SKM-1 treated with dmso at 0.1 percent for 144 hours (cell line): Measurements from ENCODE around the gene DMBT1.
"Not testable (repeated sequence)": the region's sequence is repeated elsewhere in the genome, so short reads cannot be mapped to it uniquely, and the experiment has no call there.

ENCODE experiments used
- DNase-seq: peaks from one replicate; lab custom pipeline; 2025; ENCODE audit not compliant: unreplicated experiment; lab: John Stamatoyannopoulos, UW

Gene DMBT1

GRCh38 chr10:122577311-122577885 lies 16.8 kb downstream of the DMBT1 start:
- no peak for DNase-seq

- not testable (repeated sequence) for DNase-seq
These were observed 25.5 kb downstream of the DMBT1 start for GRCh38 chr10:122586070-122586469.

DNA sequence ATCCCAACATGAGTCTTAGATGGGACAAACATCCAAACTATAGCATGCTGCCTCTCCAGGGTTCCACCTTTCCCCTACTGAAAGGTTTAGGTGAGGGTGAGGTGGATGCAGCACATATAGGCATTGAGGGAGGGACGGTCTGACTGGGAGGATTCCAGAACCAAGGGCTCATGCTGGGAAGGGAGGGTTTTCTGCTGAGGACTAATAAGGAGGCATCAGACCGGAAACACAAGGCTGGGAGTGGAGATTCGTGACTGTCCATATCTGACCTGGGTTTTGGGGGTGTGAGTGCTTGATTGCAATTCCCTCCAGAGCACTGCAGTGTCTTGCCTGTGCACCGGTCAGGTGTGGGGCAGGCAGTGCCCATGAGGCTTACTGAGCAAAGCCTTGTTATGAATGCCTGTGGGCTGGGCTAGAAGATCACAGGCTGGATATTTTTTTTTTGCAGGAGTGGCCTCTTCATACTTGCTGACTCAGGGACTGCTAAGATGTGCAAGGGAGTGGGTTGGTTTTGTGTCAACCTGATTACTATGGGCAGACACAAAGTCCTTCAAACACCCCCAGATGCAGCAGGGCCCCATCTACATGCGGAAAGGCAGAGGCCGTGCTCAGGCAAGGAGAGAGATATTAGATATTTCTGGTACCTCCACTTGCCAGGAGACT lies 26.7 kb downstream of the DMBT1 start:
- DNase-seq, result no peak

GRCh38 chr10:122588381-122588780 lies 27.8 kb downstream of the DMBT1 start:
- no peak for DNase-seq

- no peak for DNase-seq
These were observed 29.6 kb downstream of the DMBT1 start for GRCh38 chr10:122590153-122590552.

DNA sequence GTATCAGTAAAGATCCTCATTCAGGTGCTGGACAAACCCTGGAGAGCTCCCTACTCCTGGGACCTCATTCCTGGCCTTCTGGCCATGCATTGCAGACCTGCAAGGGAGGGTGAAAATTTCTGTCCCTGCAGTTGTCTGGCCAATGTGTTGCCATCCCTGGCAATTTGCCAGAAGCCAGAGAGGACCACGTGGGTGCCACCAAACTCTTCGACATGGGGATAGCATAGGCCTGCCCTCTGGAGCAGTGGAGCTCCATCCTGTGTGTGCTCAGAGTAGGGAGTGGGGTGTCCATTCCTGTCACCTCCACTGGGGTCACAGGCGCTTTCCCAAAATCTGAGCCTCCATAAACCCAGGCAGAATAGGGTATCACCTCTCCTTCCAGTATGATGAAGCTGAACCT lies 31.2 kb downstream of the DMBT1 start:
- no peak for DNase-seq

DNA sequence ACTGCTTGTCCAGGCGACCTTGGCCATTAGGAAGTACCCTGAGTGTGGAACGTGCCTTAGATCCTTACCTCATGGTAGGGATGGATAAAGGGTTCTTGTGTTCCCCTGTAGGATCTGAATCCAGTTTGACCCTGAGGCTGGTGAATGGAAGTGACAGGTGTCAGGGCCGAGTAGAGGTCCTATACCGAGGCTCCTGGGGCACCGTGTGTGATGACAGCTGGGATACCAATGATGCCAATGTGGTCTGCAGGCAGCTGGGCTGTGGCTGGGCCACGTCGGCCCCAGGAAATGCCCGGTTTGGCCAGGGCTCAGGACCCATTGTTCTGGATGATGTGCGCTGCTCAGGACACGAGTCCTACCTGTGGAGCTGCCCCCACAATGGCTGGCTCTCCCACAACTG lies 31.6 kb downstream of the DMBT1 start:
- DNase-seq, result no peak

DNA sequence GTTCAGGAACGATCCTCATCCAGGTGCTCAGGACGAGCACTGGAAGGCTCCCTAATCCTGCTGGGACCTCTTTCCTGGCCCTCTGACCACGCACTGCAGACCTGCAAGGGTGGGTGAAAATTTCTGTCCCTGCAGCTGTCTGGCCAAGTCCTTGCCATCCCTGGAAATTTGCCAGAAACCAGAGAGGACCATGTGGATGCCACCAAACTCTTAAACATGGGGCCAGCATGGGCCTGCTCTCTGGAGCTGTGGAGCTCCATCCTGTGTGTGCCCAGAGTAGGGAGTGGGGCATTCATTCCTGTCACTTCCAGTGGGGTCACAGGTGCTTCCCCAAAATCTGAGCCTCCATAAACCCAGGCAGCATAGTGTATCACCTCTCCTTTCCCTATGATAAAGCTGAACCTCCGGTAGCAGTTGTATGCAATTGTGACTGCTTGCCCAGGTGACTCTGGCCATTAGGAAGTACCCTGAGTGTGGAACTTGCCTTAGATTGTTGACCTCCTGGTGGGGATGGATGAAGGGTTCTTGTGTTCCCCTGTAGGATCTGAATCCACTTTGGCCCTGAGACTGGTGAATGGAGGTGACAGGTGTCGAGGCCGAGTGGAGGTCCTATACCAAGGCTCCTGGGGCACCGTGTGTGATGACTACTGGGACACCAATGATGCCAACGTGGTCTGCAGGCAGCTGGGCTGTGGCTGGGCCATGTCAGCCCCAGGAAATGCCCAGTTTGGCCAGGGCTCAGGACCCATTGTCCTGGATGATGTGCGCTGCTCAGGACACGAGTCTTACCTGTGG lies 57.1 kb downstream of the DMBT1 start:
- DNase-seq, result no peak

DNA sequence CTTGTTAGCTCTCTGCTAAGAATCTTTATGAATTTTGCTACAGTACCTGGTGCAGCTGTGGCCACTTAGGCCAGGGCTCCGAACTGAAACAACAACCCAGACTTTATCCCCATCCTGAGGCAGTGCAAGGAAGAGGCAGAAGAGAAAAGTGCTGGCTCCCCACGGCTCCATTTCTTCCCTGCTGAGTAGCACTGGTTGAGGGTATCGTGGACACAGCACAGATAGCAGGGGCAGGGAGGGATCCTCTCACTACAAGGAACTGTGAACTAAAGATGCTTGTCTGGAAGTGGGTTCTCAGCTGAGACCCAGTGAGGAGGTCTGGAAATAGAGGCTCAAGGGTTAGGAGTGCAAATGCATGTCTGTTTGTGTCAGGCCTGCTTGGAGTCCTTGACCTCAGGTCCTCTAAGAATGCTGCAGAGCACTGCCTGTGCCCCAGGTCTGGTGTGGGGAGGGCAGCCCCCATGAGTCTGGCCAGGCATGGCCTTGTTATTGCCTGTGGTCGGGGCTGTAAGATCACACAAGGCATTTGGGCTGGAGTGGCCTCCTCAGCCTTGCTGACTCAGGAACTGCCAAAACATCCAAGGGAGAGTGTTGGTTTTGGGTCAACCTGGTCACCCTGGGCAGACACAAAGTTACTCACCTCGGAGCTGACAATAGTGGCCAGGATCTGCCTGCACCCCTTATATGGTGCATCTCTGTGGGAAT lies 58.1 kb downstream of the DMBT1 start:
- DNase-seq, result no peak

DNA sequence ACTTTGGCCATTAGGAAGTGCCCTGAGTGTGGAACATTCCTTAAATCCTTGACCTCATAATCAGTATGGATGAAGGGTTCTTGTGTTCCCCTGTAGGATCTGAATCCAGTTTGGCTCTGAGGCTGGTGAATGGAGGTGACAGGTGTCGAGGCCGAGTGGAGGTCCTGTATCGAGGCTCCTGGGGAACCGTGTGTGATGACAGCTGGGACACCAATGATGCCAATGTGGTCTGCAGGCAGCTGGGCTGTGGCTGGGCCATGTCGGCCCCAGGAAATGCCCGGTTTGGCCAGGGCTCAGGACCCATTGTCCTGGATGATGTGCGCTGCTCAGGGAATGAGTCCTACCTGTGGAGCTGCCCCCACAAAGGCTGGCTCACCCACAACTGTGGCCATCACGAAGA lies 60.4 kb downstream of the DMBT1 start:
- DNase-seq, result not testable (repeated sequence)

GRCh38 chr10:122624546-122624945 lies 64.0 kb downstream of the DMBT1 start:
- DNase-seq, result no peak

DNA sequence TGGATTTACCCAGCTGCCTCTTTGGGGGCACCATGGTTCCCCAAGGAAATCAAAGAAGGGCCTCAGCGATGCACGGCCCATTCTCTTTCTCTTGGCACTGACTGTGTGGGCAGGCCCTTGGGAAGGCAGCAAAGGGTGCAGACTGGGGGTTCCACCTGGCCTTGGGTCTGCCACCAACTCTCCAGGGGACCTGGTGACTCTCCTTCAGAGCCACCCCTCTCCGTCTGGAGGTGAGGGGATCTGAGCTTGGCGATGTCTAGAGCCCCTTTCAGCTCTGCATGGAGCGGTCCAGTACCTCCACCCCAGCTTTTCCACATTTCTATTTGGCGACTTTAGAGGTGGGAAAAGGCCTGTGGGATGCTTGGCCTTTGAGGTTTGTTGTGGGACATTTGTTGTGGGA lies 70.0 kb downstream of the DMBT1 start:
- no peak for DNase-seq

- no peak for DNase-seq
These were observed 71.5 kb downstream of the DMBT1 start for GRCh38 chr10:122632031-122632430.

DNA sequence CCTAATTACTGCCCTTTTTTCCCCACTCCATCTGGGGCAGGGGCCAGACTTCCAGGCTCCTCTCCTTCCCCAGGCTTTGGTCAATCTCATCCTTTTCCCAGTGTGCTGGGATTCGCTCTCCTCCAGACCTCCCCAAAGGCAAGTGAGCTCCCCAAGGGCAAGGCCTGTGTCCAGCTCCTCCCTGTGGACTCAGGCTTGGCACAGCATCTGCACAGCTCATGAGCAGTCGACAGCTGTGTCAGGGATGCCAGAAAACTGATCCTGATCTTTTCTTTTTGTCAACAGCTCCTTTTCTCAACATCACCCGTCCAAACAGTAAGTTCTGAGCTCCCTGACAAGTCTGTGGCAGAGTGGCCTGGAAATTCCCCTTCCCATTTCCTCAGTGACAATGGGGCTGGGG lies 72.0 kb downstream of the DMBT1 start:
- DNase-seq, result no peak

- DNase-seq, result no peak
These were observed 76.4 kb downstream of the DMBT1 start for GRCh38 chr10:122636953-122637352.

DNA sequence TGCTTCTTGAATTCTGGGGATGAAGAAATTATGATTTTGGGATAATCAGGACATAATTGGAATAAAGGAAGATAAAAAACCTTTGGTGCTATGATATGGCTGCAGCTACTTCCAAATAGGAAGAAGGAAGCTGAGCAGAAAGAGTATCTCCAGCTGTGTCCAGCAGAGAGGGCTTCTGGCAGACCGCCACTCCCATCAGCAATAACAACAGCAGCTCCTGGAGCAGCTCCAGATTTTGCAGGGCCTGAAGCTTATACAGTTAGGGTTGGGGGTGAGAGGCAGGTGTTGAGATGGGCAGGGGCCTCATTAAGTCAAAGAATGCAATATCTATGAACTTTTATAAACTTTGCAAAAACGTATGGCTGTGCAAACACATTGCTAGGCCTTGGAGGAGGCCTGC lies 76.8 kb downstream of the DMBT1 start:
- no peak for DNase-seq

- DNase-seq, result no peak
These were observed 77.6 kb downstream of the DMBT1 start for GRCh38 chr10:122638106-122638505.

GRCh38 chr10:122639801-122640200 lies 79.2 kb downstream of the DMBT1 start:
- DNase-seq, result no peak

- no peak for DNase-seq
These were observed 80.4 kb downstream of the DMBT1 start for GRCh38 chr10:122640921-122641320.

DNA sequence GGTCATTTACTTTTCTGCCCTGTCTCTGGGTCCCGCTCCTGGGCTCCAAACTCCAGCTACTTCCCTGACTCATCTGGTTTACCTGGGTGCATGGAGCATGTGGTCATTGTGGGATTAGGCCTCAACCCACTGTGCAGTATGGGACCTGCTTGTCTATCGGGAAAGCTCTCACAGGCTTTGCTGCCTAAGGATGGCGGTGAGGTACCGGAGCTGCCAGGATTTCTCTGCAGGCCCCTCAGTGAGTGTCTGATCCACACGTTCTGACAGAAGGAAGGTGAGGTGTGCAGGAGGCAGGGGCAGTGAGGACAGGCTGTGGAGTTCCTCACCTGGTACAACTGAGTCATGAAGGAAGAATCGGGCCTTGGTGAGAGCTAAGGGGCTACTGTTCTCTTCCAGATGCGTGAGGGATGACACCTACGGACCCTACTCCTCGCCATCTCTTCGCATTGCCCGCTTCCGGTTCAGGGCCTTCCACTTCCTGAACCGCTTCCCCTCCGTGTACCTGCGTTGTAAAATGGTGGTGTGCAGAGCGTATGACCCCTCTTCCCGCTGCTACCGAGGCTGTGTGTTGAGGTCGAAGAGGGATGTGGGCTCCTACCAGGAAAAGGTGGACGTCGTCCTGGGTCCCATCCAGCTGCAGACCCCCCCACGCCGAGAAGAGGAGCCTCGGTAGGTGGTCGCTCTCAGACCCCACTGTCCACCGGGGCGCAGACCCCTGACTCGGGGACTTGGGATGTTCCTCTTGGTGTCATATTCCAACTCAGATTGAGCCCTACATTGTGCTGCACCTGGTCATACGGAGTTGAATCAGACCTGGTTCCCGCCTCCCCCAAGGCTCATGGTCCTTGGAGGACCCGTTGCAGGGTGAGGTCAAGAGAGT lies 82.4 kb downstream of the DMBT1 start:
- no peak for DNase-seq
